ENCODE data around the gene AMOTL1.

AMOTL1 gene

DNA sequence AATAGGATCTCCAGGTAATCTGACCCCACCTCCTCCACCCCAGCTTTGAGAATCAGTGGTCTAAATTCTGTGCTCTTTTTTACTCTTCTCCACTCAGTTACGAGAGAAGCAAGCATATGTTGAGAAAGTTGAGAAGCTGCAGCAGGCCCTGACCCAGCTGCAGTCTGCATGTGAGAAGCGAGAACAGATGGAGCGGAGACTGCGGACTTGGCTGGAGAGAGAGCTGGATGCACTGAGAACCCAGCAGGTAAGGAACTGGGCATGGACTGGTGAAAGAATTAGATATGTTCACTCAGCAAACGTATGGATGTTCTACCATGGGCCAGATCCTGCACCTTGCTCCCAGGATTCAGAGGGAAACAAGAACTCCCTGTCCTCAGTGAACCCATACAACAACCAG is 85.7 kb downstream of the AMOTL1 start:
- TF ChIP-seq POLR2AphosphoS5 (IDR thresholded peaks at IDR 0.05; ENCODE audit: low read depth, low read length) (no peak), SPI1 (IDR thresholded peaks at IDR 0.05; ENCODE audit: low read depth, low read length) (no peak)
- DNase-seq (ENCODE audit: insufficient read length, low spot score) (no peak), FAIRE-seq (no peak)

DNA sequence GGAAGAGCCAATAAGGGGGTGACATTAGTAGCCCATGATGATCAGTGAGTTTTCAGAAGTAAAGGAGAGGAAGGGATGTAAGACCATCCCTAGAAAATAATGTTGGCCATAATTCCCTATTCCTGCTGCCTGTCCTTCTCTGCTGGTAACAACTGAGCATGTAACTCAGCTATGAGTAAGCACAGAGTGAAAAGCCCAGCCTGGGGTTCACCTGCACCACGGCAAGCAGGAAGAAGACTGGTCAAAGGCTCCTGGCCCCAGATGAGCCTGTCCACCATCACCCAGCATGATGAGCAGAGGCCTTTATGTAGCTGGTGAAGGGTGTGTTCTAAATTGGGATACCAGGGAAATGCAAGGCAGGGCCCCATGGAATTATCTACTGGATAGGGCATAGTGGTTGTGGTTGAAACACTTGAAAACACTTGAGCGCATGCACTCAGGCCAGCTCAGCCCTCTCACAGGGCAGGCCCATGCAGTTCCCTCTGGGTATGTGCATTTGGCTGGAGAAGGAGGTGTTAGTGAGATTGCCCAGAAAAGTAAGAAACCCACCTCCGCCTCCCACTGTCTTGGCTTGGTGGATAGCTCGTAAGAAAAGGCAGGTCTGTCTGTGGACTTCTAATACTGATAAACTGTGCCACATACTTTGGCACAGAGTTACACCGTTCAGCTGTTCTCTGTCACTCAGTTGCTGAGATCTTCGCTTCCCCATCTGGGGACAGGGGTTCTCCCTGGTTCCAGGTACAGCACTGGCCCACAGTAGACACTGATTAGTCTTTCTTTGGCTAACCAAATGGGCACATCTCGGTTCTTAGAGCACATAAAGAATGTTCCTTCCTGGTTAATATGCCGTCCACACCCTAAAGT is 86.8 kb downstream of the AMOTL1 start:
- DNase-seq (ENCODE audit: insufficient read length, low spot score) (no peak), FAIRE-seq (no peak)
- TF ChIP-seq TAF1 (IDR thresholded peaks at IDR 0.05; ENCODE audit: low read depth, low read length) (no peak), SPI1 (IDR thresholded peaks at IDR 0.05; ENCODE audit: low read depth, low read length) (no peak), PAX5 (IDR thresholded peaks at IDR 0.05; ENCODE audit: insufficient read depth, low read length, severe bottlenecking) (no peak), POLR2A (IDR thresholded peaks at IDR 0.05; ENCODE audit: low read depth, low read length) (no peak), POLR2AphosphoS5 (IDR thresholded peaks at IDR 0.05; ENCODE audit: low read depth, low read length) (no peak), POU2F2 (IDR thresholded peaks at IDR 0.05; ENCODE audit: low read depth, low read length) (no peak)

- DNase-seq (ENCODE audit: insufficient read length, low spot score) (no peak), FAIRE-seq (no peak)
- TF ChIP-seq POLR2AphosphoS5 (IDR thresholded peaks at IDR 0.05; ENCODE audit: low read depth, low read length) (no peak), POLR2A (IDR thresholded peaks at IDR 0.05; ENCODE audit: low read depth, low read length) (no peak)
These were observed 87.5 kb downstream of the AMOTL1 start for GRCh38 chr11:94855666-94856065.

GRCh38 chr11:94856443-94856842 is 88.3 kb downstream of the AMOTL1 start:
- DNase-seq (ENCODE audit: insufficient read length, low spot score) (no peak), FAIRE-seq (no peak)
- TF ChIP-seq POLR2AphosphoS5 (IDR thresholded peaks at IDR 0.05; ENCODE audit: low read depth, low read length): no peak
- TF ChIP-seq POLR2A (IDR thresholded peaks at IDR 0.05; ENCODE audit: low read depth, low read length): no peak
- no peak for TF ChIP-seq PAX5 (IDR thresholded peaks at IDR 0.05; ENCODE audit: insufficient read depth, low read length, severe bottlenecking)
- no peak for TF ChIP-seq TAF1 (IDR thresholded peaks at IDR 0.05; ENCODE audit: low read depth, low read length)
- TF ChIP-seq POU2F2 (IDR thresholded peaks at IDR 0.05; ENCODE audit: low read depth, low read length): no peak
- no peak for TF ChIP-seq SPI1 (IDR thresholded peaks at IDR 0.05; ENCODE audit: low read depth, low read length)

DNA sequence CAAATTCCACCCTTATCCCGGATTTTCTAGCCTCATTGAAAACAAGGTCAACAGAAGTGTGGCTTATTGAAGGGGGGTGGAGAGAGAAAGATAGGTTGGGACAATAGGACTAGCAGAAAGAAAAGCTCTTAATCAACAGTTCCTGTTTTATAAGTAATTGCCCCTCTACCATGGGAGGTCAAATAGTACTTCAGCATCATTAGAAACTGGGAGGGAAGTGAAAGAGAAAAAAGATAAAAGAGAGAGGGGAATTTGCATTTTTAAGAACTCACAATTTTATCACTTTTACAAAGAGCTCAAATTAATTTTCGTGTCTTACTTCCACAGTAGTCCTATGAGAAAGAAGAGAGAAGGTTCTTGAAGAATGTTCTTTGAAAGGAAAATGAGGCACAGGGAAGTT is 89.2 kb downstream of the AMOTL1 start:
- no peak for TF ChIP-seq PAX5 (IDR thresholded peaks at IDR 0.05; ENCODE audit: insufficient read depth, low read length, severe bottlenecking)
- no peak for TF ChIP-seq POU2F2 (IDR thresholded peaks at IDR 0.05; ENCODE audit: low read depth, low read length)
- no peak for TF ChIP-seq POLR2AphosphoS5 (IDR thresholded peaks at IDR 0.05; ENCODE audit: low read depth, low read length)
- no peak for TF ChIP-seq POLR2A (IDR thresholded peaks at IDR 0.05; ENCODE audit: low read depth, low read length)
- peak; percentile 50; the same call in 1 of the 2 replicates for TF ChIP-seq SPI1 (IDR thresholded peaks at IDR 0.05; ENCODE audit: low read depth, low read length)
- DNase-seq (ENCODE audit: insufficient read length, low spot score) (no peak), FAIRE-seq (no peak)

DNA sequence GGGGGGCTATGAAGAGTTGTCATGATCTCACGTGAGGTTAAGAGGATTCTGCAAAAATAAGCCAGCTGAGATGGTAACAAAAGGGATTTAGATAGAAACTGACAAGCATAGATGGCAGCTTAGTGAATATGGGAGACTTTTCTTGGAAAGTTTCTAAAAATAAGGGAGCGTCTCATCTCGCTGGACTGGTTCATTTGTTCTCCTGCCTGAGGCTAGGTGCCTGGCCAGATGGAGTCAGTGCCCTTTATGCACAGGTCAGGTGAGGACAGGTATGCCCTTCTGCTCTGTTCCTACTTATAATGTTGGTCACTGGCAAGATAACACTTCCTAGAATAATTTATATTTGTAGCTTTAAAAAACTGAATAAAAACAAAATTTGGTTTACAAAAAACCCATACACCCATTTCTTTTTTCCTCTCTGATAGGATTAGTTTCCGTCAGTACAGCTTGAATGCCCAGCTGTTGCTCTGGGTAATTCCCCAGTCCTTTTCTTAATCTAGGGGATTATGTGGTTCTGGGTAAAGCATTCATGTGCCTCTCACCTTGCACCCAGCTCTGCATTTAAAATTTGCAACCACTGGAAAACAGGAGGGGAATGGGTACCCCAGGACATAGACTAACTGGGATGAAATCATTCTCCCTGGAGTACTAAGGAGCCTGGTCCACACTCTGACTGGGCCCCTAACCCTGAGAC is 90.0 kb downstream of the AMOTL1 start:
- no peak for FAIRE-seq

GRCh38 chr11:94860333-94860732 is 92.2 kb downstream of the AMOTL1 start:
- DNase-seq (ENCODE audit: insufficient read length, low spot score): no peak
- no peak for TF ChIP-seq POU2F2 (IDR thresholded peaks at IDR 0.05; ENCODE audit: low read depth, low read length)
- no peak for TF ChIP-seq SPI1 (IDR thresholded peaks at IDR 0.05; ENCODE audit: low read depth, low read length)
- no peak for TF ChIP-seq TAF1 (IDR thresholded peaks at IDR 0.05; ENCODE audit: low read depth, low read length)
- TF ChIP-seq POLR2AphosphoS5 (IDR thresholded peaks at IDR 0.05; ENCODE audit: low read depth, low read length): no peak
- TF ChIP-seq POLR2A (IDR thresholded peaks at IDR 0.05; ENCODE audit: low read depth, low read length): no peak
- TF ChIP-seq PAX5 (IDR thresholded peaks at IDR 0.05; ENCODE audit: insufficient read depth, low read length, severe bottlenecking): no peak
- no peak for FAIRE-seq

More for the DNA sequence above, 90.0 kb downstream of the AMOTL1 start:
- DNase-seq (ENCODE audit: insufficient read length, low spot score): no peak
- TF ChIP-seq POLR2A (IDR thresholded peaks at IDR 0.05; ENCODE audit: low read depth, low read length): no peak
- no peak for TF ChIP-seq POLR2AphosphoS5 (IDR thresholded peaks at IDR 0.05; ENCODE audit: low read depth, low read length)
- no peak for TF ChIP-seq PAX5 (IDR thresholded peaks at IDR 0.05; ENCODE audit: insufficient read depth, low read length, severe bottlenecking)
- no peak for TF ChIP-seq POU2F2 (IDR thresholded peaks at IDR 0.05; ENCODE audit: low read depth, low read length)
- TF ChIP-seq SPI1 (IDR thresholded peaks at IDR 0.05; ENCODE audit: low read depth, low read length): no peak
- TF ChIP-seq TAF1 (IDR thresholded peaks at IDR 0.05; ENCODE audit: low read depth, low read length): no peak

DNA sequence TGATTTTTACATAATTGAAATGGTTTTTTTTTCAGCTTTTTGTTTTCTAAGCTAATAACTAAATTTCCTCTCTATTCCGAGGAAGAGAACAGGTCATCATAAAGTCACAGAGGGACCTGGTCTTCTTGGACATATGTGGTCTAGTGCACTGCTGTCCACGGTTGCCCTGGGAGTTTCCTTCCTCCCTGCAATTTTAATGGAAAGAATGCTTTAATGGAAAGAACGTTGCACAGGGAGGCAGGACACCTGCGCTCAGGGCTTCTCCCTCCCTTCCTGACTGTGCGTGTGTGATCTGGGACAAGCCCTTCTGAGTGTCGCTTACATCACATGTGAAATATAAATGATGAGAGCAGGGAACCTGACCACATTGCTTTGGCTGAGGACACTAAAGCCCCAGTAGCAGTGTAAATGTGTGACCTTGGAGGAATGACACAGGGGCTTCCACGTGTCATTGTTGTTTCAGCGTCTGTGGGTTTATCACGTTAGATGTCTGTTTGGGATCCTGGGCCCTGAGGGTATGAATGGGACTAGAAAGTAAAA is 93.2 kb downstream of the AMOTL1 start:
- FAIRE-seq (no peak), DNase-seq (ENCODE audit: insufficient read length, low spot score) (no peak)
- TF ChIP-seq POLR2AphosphoS5 (IDR thresholded peaks at IDR 0.05; ENCODE audit: low read depth, low read length) (no peak), PAX5 (IDR thresholded peaks at IDR 0.05; ENCODE audit: insufficient read depth, low read length, severe bottlenecking) (no peak), TAF1 (IDR thresholded peaks at IDR 0.05; ENCODE audit: low read depth, low read length) (no peak), POLR2A (IDR thresholded peaks at IDR 0.05; ENCODE audit: low read depth, low read length) (no peak), POU2F2 (IDR thresholded peaks at IDR 0.05; ENCODE audit: low read depth, low read length) (no peak), SPI1 (IDR thresholded peaks at IDR 0.05; ENCODE audit: low read depth, low read length) (no peak)

GRCh38 chr11:94862926-94863880 is 95.0 kb downstream of the AMOTL1 start:
- TF ChIP-seq POLR2A (IDR thresholded peaks at IDR 0.05; ENCODE audit: low read depth, low read length): no peak
- no peak for TF ChIP-seq POLR2AphosphoS5 (IDR thresholded peaks at IDR 0.05; ENCODE audit: low read depth, low read length)
- TF ChIP-seq SPI1 (IDR thresholded peaks at IDR 0.05; ENCODE audit: low read depth, low read length): no peak
- TF ChIP-seq TAF1 (IDR thresholded peaks at IDR 0.05; ENCODE audit: low read depth, low read length): no peak
- no peak for TF ChIP-seq POU2F2 (IDR thresholded peaks at IDR 0.05; ENCODE audit: low read depth, low read length)
- TF ChIP-seq PAX5 (IDR thresholded peaks at IDR 0.05; ENCODE audit: insufficient read depth, low read length, severe bottlenecking): no peak
- DNase-seq (ENCODE audit: insufficient read length, low spot score) (no peak), FAIRE-seq (no peak)
